Measurements from ENCODE around the gene SOX13.

SOX13 gene

GRCh38 chr1:204108312-204109141 lies 35.6 kb downstream of the SOX13 start:
- no peak for FAIRE-seq

GRCh38 chr1:204110894-204111633 lies 38.1 kb downstream of the SOX13 start:
- FAIRE-seq, result no peak

GRCh38 chr1:204112876-204113730 lies 40.2 kb downstream of the SOX13 start:
- FAIRE-seq, result no peak

DNA sequence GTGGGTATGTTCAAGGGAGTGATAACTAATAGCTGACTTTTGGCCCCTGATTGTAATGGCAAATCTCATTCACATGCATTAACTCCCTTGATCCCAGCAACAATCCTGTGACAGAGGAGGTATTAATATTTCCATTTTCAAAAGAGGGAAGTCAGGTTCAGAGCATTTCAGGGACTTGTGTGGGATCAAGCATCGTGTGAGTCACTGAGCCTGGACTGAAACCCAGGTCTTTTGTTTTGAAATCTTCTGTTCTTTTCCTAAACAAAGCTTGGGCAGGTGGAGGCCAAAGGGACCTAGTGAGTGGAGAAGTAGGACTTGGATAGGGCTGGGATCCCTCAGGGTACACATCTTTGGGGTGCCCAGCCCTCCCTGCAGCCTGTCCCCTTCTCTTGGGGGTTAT lies 41.0 kb downstream of the SOX13 start:
- no peak for FAIRE-seq

GRCh38 chr1:204114606-204115005 lies 41.7 kb downstream of the SOX13 start:
- no peak for FAIRE-seq

GRCh38 chr1:204115116-204115515 lies 42.2 kb downstream of the SOX13 start:
- FAIRE-seq, result no peak

GRCh38 chr1:204116539-204116938 lies 43.6 kb downstream of the SOX13 start:
- FAIRE-seq, result no peak

DNA sequence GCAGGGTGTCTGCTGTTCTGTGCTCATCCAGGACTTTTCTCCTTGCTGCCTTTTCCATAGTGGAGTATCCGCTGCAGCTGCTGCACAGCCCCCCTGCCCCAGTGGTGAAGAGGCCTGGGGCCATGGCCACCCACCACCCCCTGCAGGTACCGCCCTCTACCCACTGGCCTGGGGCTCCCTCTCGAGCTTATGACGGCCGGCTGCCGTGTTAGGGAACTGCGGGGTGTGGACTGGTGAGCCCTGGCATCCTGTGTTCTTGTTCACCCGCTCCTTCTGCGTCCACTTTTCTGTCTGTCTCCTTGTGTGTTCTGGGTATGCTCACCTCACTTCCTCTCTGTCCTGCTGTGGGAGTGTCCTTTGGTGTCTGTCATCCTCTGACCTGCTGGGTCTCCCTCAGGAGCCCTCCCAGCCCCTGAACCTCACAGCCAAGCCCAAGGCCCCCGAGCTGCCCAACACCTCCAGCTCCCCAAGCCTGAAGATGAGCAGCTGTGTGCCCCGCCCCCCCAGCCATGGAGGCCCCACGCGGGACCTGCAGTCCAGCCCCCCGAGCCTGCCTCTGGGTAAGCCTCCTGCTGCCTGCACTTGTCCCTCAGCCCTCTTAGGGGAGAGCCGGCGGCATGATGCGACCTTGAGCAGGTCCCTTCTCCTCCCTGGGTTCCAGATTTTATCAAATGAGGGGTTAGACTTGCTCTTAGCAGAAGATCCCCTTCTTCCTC lies 49.1 kb downstream of the SOX13 start:
- no peak for FAIRE-seq

DNA sequence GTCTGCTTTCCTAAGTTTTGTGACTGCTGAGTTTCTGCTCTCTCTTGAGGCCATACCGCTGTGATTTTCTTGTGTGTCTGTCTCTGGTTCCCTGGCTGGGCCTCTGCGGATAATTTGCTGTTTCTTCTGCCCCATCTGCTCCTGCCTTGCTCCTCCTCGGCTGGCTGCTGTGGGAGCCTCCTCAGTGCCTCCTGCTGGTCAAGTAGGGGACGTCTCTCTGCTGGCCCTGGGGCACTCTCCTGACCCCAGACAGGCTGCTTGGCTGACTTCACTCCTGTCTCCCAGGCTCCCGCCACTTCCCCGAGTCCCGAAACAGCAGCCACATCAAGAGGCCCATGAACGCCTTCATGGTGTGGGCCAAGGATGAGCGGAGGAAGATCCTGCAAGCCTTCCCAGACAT lies 50.5 kb downstream of the SOX13 start:
- FAIRE-seq, result no peak

DNA sequence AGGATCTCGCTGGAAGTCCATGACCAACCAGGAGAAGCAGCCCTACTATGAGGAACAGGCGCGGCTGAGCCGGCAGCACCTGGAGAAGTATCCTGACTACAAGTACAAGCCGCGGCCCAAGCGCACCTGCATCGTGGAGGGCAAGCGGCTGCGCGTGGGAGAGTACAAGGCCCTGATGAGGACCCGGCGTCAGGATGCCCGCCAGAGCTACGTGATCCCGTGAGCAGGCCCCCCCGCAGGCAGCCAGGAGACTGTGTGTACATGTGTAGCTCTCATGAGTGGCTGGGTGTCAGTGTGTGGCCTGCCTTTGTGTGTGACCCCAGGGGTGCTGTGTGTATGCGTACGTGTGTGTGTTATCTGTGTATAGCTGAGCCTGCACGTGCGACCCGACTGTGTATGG lies 51.7 kb downstream of the SOX13 start:
- FAIRE-seq, result no peak

DNA sequence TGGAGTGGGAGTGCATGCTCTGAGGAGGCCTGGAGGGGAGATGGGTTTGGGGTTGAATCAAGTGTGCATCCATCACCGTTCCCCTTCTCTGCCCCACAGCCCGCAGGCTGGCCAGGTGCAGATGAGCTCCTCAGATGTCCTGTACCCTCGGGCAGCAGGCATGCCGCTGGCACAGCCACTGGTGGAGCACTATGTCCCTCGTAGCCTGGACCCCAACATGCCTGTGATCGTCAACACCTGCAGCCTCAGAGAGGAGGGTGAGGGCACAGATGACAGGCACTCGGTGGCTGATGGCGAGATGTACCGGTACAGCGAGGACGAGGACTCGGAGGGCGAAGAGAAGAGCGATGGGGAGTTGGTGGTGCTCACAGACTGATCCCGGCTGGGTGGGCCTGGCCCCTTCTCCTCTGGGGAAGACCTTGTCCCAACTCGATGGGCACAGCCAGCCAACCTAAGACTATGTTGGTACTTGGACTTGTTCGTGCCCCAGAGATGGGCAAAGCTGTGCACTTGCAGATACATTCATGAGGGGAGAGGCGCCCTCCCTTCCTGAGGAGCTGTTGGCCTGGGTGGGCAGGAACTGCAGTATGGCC lies 52.9 kb downstream of the SOX13 start:
- no peak for FAIRE-seq

DNA sequence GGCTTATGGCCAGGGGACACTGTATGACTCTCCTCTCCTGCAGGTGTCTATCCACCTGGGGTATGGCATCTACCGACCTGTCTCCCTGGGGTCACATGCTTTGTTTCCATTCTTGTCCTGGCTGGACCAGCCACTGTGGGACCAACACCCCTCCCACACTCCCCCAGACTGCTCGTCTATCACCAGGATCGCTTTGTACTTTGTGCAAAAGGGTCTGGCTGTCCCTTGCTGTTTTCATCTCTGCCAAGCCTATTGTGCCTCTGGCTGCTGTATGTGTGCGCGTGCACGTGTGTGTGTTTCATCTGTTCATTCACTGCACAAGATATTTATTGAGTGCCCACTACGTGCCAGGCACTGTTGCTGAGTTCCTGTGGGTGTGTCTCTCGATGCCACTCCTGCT lies 53.5 kb downstream of the SOX13 start:
- FAIRE-seq, result no peak

DNA sequence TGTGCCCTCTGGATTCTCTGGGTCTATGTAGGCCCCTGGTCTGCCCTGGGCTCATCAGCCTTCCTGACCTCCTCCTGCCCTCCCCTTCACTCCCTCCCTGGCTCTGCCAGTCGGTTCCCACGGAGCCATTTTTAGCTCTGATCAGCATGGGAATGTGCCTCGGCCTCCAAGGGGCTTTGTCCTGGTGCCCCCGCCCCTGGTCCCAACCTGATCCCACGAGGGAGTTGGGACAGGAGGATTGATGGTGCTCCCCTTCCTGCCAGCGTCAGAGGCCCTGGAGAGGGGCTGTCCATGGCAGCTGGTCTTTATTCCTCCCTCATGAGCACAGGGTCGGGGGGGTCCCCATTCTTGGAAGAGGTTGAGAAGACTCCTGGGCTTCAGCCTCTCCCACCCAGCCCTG lies 54.0 kb downstream of the SOX13 start:
- FAIRE-seq, result no peak

DNA sequence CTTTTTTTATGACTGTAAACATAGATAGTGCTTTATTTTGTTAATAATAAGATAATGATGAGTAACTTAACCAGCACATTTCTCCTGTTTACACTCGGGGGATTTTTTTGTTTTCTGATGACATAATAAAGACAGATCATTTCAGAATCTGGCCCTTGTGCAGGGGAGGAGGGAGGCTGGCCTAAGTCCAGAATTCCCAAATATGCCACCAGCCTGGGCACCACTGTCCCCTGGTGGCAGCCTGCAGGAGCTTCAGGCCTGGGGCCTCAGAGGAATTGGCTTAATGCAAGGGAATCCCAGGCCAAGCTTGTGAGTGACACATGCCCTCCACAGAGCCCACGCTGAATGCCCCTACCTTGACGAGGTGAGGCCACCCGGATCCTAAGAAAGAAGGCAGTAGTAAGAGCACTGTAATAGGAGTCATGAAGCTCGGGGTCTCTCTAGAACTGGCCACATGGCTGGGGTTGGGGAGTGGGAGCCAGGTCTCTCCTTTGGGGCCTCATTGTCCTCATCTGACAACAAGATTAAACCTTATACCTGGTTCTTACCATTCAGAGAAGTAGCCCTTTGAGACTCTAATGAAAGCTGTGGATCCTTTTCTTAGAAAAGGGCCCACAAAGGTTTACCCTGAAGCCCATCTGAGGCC lies 54.8 kb downstream of the SOX13 start:
- peak; percentile 92 for FAIRE-seq

GRCh38 chr1:204128464-204128963 lies 55.6 kb downstream of the SOX13 start:
- FAIRE-seq, result no peak

DNA sequence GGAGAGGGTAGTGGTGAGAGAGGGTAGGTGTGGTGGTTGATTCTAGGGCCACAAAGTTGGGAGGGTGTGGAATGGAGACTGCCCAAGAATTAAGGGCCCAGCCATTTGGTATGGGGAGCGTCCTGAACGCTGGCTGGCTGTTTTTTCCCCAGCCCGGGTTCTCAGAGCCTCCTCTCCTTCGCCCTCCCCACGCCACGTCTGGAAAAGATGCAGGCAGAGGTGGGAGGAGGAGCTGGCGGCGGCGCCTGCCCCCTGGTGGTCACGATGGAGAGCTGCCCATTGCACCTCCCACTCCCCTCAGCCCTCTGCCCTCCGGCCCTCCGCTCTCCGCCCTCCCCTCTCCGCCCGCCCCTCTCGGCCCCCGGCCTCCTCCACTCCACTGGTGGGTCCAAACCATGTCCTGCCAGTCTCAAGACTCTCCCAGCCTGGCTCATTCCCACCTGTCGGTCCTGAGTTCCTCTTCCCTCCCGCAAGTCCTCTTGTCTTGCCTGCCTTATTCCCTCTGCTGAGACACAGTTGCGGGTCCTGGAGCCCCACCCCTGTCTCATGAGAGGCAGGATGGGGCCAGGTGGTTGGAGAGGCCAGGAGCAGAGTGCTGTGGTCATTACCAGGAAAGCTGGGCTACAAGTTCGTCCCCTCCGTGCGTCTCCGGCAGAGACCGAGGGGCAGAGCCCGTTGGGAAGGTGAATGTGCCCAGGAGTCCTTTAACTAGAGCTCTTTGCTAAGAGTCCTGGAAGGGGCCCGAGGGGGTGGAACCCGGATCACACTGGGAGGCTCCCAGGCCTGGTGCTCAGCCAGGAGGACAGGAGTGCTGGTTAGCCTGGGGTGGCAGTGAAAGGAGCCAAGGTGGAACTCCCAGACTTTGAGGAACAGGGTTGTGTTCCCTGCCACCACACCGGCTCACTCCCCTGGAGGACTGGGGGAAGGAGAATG lies 56.3 kb downstream of the SOX13 start:
- FAIRE-seq, result no peak

- FAIRE-seq, result no peak
These were observed 57.3 kb downstream of the SOX13 start for GRCh38 chr1:204130178-204130577.

DNA sequence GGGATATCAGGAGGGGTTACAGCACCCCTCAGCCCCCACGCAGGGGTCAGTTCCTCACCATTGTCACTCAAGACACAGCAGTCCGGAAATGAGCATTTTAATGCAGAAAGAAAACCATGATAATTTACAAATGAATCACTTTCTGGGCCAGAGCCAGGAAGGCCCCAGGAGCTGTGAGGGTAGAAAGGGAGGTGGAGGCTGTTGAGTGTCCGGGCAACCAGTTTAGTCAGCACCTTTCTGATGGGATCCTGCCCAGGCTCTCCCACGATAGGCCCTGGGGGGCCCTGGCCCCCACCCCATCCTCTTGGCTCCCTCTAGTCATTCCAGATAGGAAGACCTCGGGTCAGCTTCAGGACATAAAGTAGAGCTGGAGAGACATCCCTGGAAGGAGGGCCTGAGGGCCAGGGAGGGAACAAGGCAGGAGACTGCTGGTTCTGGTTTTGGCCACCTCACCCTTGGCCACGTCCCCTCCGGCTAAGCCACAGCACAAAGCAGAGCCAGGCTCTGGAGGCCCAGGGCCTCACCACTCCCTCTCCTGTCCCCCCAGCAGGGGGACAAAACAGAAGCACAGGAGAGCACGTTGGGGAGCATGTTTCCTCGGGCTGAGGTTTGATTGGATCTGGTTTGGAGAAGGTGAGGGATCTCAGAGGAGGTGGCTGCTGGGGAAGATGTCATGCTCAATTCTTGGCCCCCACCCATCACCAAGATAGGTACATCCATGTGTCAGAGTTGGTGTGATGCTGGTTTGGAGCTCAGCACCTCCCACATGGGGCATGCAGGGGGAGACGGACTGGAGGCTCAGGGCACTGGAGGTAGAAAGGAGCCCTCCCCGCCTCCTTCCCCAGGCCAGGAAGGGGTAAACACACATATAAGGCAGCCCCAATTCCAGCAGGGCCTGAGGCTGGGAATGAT lies 58.3 kb downstream of the SOX13 start:
- no peak for FAIRE-seq

GRCh38 chr1:204131978-204132377 lies 59.1 kb downstream of the SOX13 start:
- no peak for FAIRE-seq
